Mesendoderm (in vitro differentiated cells): ENCODE measurements around the gene ACTG2.

Source experiments
- DNase-seq: peaks from one replicate; pipeline ENCODE4 v3.0.0; 2013
- H2AK5ac ChIP-seq: 2 replicates; pipeline ENCODE4 v1.6.1; 2013; ENCODE audit warnings: low read length, inconsistent platforms
- H2BK120ac ChIP-seq: 2 replicates; pipeline ENCODE4 v1.6.1; 2013; ENCODE audit warnings: low read depth, mild to moderate bottlenecking, low read length, moderate library complexity, mixed read lengths
- H2BK15ac ChIP-seq: replicated peaks from 2 replicates; pipeline ENCODE4 v1.6.1; 2013; ENCODE audit warnings: low read depth, mild to moderate bottlenecking, moderate library complexity
- H2BK5ac ChIP-seq: 2 replicates; pipeline ENCODE4 v1.6.1; 2013; ENCODE audit warnings: low read length, inconsistent platforms
- H3K18ac ChIP-seq: 2 replicates; pipeline ENCODE4 v1.6.1; 2013; ENCODE audit warnings: mild to moderate bottlenecking, low read length, mixed read lengths
- H3K23ac ChIP-seq: one replicate; pipeline ENCODE4 v1.6.1; 2013; ENCODE audit warnings: low read length
- H3K27ac ChIP-seq: 2 replicates; pipeline ENCODE4 v1.5.1; 2013; ENCODE audit warnings: low read depth, mild to moderate bottlenecking, inconsistent platforms, low read length, moderate library complexity
- H3K27me3 ChIP-seq: 2 replicates; pipeline ENCODE4 v1.6.1; 2013; ENCODE audit warnings: low read length, control low read depth, mild to moderate bottlenecking, inconsistent platforms; ENCODE audit not compliant: insufficient read depth, poor library complexity
- H3K36me3 ChIP-seq: 2 replicates; pipeline ENCODE4 v1.6.1; 2013; ENCODE audit warnings: low read length, inconsistent platforms; ENCODE audit not compliant: control insufficient read depth, insufficient read depth
- H3K4ac ChIP-seq: one replicate; pipeline ENCODE4 v1.6.1; 2013; ENCODE audit warnings: low read depth, mild to moderate bottlenecking, low read length, moderate library complexity
- H3K4me1 ChIP-seq: 2 replicates; pipeline ENCODE4 v1.6.1; 2013; ENCODE audit warnings: low read depth, low read length, inconsistent platforms; ENCODE audit not compliant: control insufficient read depth
- H3K4me2 ChIP-seq: 2 replicates; pipeline ENCODE4 v1.6.1; 2013; ENCODE audit warnings: low read length
- H3K4me3 ChIP-seq: 2 replicates; pipeline ENCODE4 v1.5.1; 2013; ENCODE audit warnings: mild to moderate bottlenecking, low read length
- H3K56ac ChIP-seq: one replicate; pipeline ENCODE4 v1.6.1; 2013; ENCODE audit warnings: low read length
- H3K79me1 ChIP-seq: 2 replicates; pipeline ENCODE4 v1.6.1; 2013; ENCODE audit warnings: low read length, inconsistent platforms
- H3K79me2 ChIP-seq: 2 replicates; pipeline ENCODE4 v1.6.1; 2013; ENCODE audit warnings: mild to moderate bottlenecking, low read length; ENCODE audit not compliant: control insufficient read depth, insufficient read depth
- H3K9ac ChIP-seq: 2 replicates; pipeline ENCODE4 v1.6.1; 2013; ENCODE audit warnings: low read length, inconsistent platforms
- H4K5ac ChIP-seq: one replicate; pipeline ENCODE4 v1.6.1; 2013; ENCODE audit warnings: low read length
- H4K8ac ChIP-seq: one replicate; pipeline ENCODE4 v1.6.1; 2013; ENCODE audit warnings: low read depth, mild to moderate bottlenecking, control low read depth, low read length, moderate library complexity
- WGBS: extraction: QIAGEN DNeasy Blood & Tissue Kit; methylation state at CpG from one replicate; pipeline ENCODE4 v1.1.7; 2013; ENCODE audit warnings: low lambda C conversion rate, missing lambda C conversion rate; ENCODE audit not compliant: insufficient coverage; ENCODE audit errors: extremely low coverage; 5-methylcytosine and 5-hydroxymethylcytosine counted together

Gene ACTG2

GRCh38 chr2:73894475-73894850 is 1.7 kb downstream of the ACTG2 start:
- no peak overlapping the region for H3K27ac ChIP-seq
- H3K4me2 ChIP-seq = no peak overlapping the region
- no peak overlapping the region for H4K5ac ChIP-seq
- H3K18ac ChIP-seq = no peak overlapping the region
- no peak overlapping the region for H2BK5ac ChIP-seq
- no peak overlapping the region for H3K9ac ChIP-seq
- H3K79me1 ChIP-seq = no peaks in the 10 kb centered on the region
- no peak overlapping the region for H3K4ac ChIP-seq
- no peak overlapping the region for H3K56ac ChIP-seq
- H2AK5ac ChIP-seq = no peak overlapping the region
- H3K4me3 ChIP-seq = no peak overlapping the region
- H4K8ac ChIP-seq = no peak overlapping the region
- no peaks in the 10 kb centered on the region for H3K27me3 ChIP-seq
- H2BK15ac ChIP-seq = no peak overlapping the region
- H3K36me3 ChIP-seq = no peaks in the 10 kb centered on the region
- WGBS = no CpG with 5 or more reads among the region's 2 CpGs
- H2BK120ac ChIP-seq = no peak overlapping the region
- no peaks in the 10 kb centered on the region for H3K4me1 ChIP-seq
- no peak for DNase-seq
- H3K23ac ChIP-seq = no peak overlapping the region
- no peaks in the 10 kb centered on the region for H3K79me2 ChIP-seq

- Histone ChIP-seq H2AK5ac (no peak overlapping the region), H3K56ac (no peak overlapping the region), H3K36me3 (no peaks in the 10 kb centered on the region), H3K23ac (no peak overlapping the region), H3K4me3 (no peak overlapping the region), H3K18ac (no peak overlapping the region), H3K4ac (no peak overlapping the region), H2BK120ac (no peak overlapping the region), H4K8ac (no peak overlapping the region), H3K4me1 (no peaks in the 10 kb centered on the region), H2BK15ac (no peak overlapping the region), H3K27ac (no peak overlapping the region), H2BK5ac (no peak overlapping the region), H3K79me2 (no peaks in the 10 kb centered on the region), H3K4me2 (no peak overlapping the region), H3K79me1 (no peaks in the 10 kb centered on the region), H3K27me3 (no peaks in the 10 kb centered on the region), H4K5ac (no peak overlapping the region), H3K9ac (no peak overlapping the region)
- WGBS = no CpG with 5 or more reads among the region's 6 CpGs
- no peak for DNase-seq
Observed at GRCh38 chr2:73894877-73895276, 2.1 kb downstream of the ACTG2 start.

- Histone ChIP-seq H3K79me2 (no peaks in the 10 kb centered on the region), H3K27me3 (no peaks in the 10 kb centered on the region), H3K36me3 (no peaks in the 10 kb centered on the region), H3K27ac (no peak overlapping the region), H3K18ac (no peak overlapping the region), H3K23ac (no peak overlapping the region), H2AK5ac (no peak overlapping the region), H3K9ac (no peak overlapping the region), H2BK5ac (no peak overlapping the region), H2BK15ac (no peak overlapping the region), H3K79me1 (no peaks in the 10 kb centered on the region), H2BK120ac (no peak overlapping the region), H3K56ac (no peak overlapping the region), H3K4me2 (no peak overlapping the region), H3K4ac (no peak overlapping the region), H4K8ac (no peak overlapping the region), H4K5ac (no peak overlapping the region), H3K4me1 (no peaks in the 10 kb centered on the region), H3K4me3 (no peak overlapping the region)
- DNase-seq = no peak
- no CpG with 5 or more reads among the region's 9 CpGs for WGBS
Observed at GRCh38 chr2:73895473-73895872, 2.7 kb downstream of the ACTG2 start.

GRCh38 chr2:73896362-73897239 is 3.8 kb downstream of the ACTG2 start:
- Histone ChIP-seq H2AK5ac (no peak overlapping the region), H3K9ac (no peak overlapping the region), H3K4me1 (no peaks in the 10 kb centered on the region), H3K79me2 (no peaks in the 10 kb centered on the region), H3K36me3 (no peaks in the 10 kb centered on the region), H3K27me3 (no peaks in the 10 kb centered on the region), H4K5ac (no peak overlapping the region), H3K27ac (no peak overlapping the region), H3K79me1 (no peaks in the 10 kb centered on the region), H3K18ac (no peak overlapping the region), H2BK120ac (no peak overlapping the region), H2BK15ac (no peak overlapping the region), H3K56ac (no peak overlapping the region), H4K8ac (no peak overlapping the region), H3K4ac (no peak overlapping the region), H3K4me2 (no peak overlapping the region), H2BK5ac (no peak overlapping the region), H3K4me3 (no peak overlapping the region), H3K23ac (no peak overlapping the region)
- no peak for DNase-seq
- no CpG with 5 or more reads among the region's 15 CpGs for WGBS

GRCh38 chr2:73897240-73897583 is 4.4 kb downstream of the ACTG2 start:
- H3K4me3 ChIP-seq = no peak overlapping the region
- no peak overlapping the region for H4K5ac ChIP-seq
- H2BK5ac ChIP-seq = no peak overlapping the region
- no peak overlapping the region for H3K18ac ChIP-seq
- WGBS = no CpG with 5 or more reads among the region's 4 CpGs
- no peaks in the 10 kb centered on the region for H3K4me1 ChIP-seq
- H3K79me2 ChIP-seq = no peaks in the 10 kb centered on the region
- H3K36me3 ChIP-seq = no peaks in the 10 kb centered on the region
- H3K9ac ChIP-seq = no peak overlapping the region
- H2BK15ac ChIP-seq = no peak overlapping the region
- H4K8ac ChIP-seq = no peak overlapping the region
- no peak overlapping the region for H2BK120ac ChIP-seq
- H2AK5ac ChIP-seq = no peak overlapping the region
- no peaks in the 10 kb centered on the region for H3K27me3 ChIP-seq
- H3K79me1 ChIP-seq = no peaks in the 10 kb centered on the region
- no peak overlapping the region for H3K56ac ChIP-seq
- H3K4ac ChIP-seq = no peak overlapping the region
- DNase-seq = no peak
- H3K23ac ChIP-seq = no peak overlapping the region
- H3K4me2 ChIP-seq = no peak overlapping the region
- no peak overlapping the region for H3K27ac ChIP-seq

- WGBS = no CpG with 5 or more reads among the region's 6 CpGs
- Histone ChIP-seq H3K56ac (no peak overlapping the region), H3K36me3 (no peaks in the 10 kb centered on the region), H3K18ac (no peak overlapping the region), H3K79me1 (no peaks in the 10 kb centered on the region), H2BK120ac (no peak overlapping the region), H3K4me2 (no peak overlapping the region), H3K79me2 (no peaks in the 10 kb centered on the region), H3K27ac (no peak overlapping the region), H2BK15ac (no peak overlapping the region), H2AK5ac (no peak overlapping the region), H3K4me1 (no peaks in the 10 kb centered on the region), H3K27me3 (no peaks in the 10 kb centered on the region), H4K5ac (no peak overlapping the region), H3K4me3 (no peak overlapping the region), H3K9ac (no peak overlapping the region), H3K23ac (no peak overlapping the region), H2BK5ac (no peak overlapping the region), H3K4ac (no peak overlapping the region), H4K8ac (no peak overlapping the region)
- no peak for DNase-seq
Observed at GRCh38 chr2:73897934-73898333, 5.1 kb downstream of the ACTG2 start.
